ENCODE data around the gene GIT2.
A peak's percentile ranks its signal among the peaks of the same experiment; 100 is the strongest.

GIT2 gene

GRCh38 chr12:109998241-109998903 lies 2.2 kb upstream of the GIT2 start:
- TF ChIP-seq CTCF (conservative IDR thresholded peaks at IDR 0.05; ENCODE audit: low read depth, low read length) = no peak
- H3K4me3 ChIP-seq (ENCODE audit: low read length) = peak overlapping the region; percentile 80
- no peak for DNase-seq (ENCODE audit: low read depth)

GRCh38 chr12:109997393-109997792 lies 1.2 kb upstream of the GIT2 start:
- no peak for DNase-seq (ENCODE audit: low read depth)
- no peak for TF ChIP-seq CTCF (conservative IDR thresholded peaks at IDR 0.05; ENCODE audit: low read depth, low read length)
- H3K4me3 ChIP-seq (ENCODE audit: low read length) = no peak overlapping the region

- DNase-seq (ENCODE audit: low read depth) = no peak
- peak overlapping the region; percentile 80 for H3K4me3 ChIP-seq (ENCODE audit: low read length)
- no peak for TF ChIP-seq CTCF (conservative IDR thresholded peaks at IDR 0.05; ENCODE audit: low read depth, low read length)
Measured at GRCh38 chr12:109996483-109996853, 300 bp upstream of the GIT2 start.

GRCh38 chr12:109995361-109995685 lies 845 bp downstream of the GIT2 start:
- no peak for TF ChIP-seq CTCF (conservative IDR thresholded peaks at IDR 0.05; ENCODE audit: low read depth, low read length)
- no peak for DNase-seq (ENCODE audit: low read depth)
- H3K4me3 ChIP-seq (ENCODE audit: low read length) = peak overlapping the region; percentile 80

- peak overlapping the region; percentile 80 for H3K4me3 ChIP-seq (ENCODE audit: low read length)
- no peak for DNase-seq (ENCODE audit: low read depth)
- TF ChIP-seq CTCF (conservative IDR thresholded peaks at IDR 0.05; ENCODE audit: low read depth, low read length) = no peak
Measured at GRCh38 chr12:109994401-109995175, 1.6 kb downstream of the GIT2 start.

GRCh38 chr12:109993091-109993490 lies 3.1 kb downstream of the GIT2 start:
- H3K4me3 ChIP-seq (ENCODE audit: low read length) = no peak overlapping the region
- TF ChIP-seq CTCF (conservative IDR thresholded peaks at IDR 0.05; ENCODE audit: low read depth, low read length) = no peak
- no peak for DNase-seq (ENCODE audit: low read depth)

GRCh38 chr12:109991586-109991985 lies 4.6 kb downstream of the GIT2 start:
- no peak for TF ChIP-seq CTCF (conservative IDR thresholded peaks at IDR 0.05; ENCODE audit: low read depth, low read length)
- DNase-seq (ENCODE audit: low read depth) = no peak
- H3K4me3 ChIP-seq (ENCODE audit: low read length) = no peak overlapping the region
